GM12874 (cell line): ENCODE results near the gene SLX4.

ENCODE experiments used
- TF ChIP-seq, protein P1 (sequence below): IDR thresholded peaks from 2 replicates; pipeline ENCODE4 v1.5.1; 2011; ENCODE audit warnings: low read depth, mild to moderate bottlenecking, control low read depth, low read length, moderate library complexity; ENCODE audit not compliant: insufficient read depth

Gene SLX4

GRCh38 chr16:3566990-3567389, 44.4 kb downstream of the SLX4 start:
- TF ChIP-seq, protein P1, sequence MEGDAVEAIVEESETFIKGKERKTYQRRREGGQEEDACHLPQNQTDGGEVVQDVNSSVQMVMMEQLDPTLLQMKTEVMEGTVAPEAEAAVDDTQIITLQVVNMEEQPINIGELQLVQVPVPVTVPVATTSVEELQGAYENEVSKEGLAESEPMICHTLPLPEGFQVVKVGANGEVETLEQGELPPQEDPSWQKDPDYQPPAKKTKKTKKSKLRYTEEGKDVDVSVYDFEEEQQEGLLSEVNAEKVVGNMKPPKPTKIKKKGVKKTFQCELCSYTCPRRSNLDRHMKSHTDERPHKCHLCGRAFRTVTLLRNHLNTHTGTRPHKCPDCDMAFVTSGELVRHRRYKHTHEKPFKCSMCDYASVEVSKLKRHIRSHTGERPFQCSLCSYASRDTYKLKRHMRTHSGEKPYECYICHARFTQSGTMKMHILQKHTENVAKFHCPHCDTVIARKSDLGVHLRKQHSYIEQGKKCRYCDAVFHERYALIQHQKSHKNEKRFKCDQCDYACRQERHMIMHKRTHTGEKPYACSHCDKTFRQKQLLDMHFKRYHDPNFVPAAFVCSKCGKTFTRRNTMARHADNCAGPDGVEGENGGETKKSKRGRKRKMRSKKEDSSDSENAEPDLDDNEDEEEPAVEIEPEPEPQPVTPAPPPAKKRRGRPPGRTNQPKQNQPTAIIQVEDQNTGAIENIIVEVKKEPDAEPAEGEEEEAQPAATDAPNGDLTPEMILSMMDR: no peak

DNA sequence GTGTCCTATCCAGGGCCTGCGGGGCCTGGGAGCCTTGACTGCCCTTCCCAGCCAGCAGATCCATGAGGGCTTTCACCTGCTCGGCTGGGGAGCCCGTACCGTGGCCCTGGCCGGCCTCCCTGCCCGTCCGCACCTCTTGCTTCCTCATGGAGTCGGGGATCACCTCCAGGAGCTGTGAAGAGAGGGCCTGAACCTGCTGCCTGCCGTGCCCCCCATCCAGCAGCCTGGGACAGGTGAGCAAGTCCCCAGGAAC, 46.6 kb downstream of the SLX4 start:
- TF ChIP-seq, protein P1: no peak

- TF ChIP-seq, protein P1: no peak
Measured at GRCh38 chr16:3564130-3564888, 47.1 kb downstream of the SLX4 start.

DNA sequence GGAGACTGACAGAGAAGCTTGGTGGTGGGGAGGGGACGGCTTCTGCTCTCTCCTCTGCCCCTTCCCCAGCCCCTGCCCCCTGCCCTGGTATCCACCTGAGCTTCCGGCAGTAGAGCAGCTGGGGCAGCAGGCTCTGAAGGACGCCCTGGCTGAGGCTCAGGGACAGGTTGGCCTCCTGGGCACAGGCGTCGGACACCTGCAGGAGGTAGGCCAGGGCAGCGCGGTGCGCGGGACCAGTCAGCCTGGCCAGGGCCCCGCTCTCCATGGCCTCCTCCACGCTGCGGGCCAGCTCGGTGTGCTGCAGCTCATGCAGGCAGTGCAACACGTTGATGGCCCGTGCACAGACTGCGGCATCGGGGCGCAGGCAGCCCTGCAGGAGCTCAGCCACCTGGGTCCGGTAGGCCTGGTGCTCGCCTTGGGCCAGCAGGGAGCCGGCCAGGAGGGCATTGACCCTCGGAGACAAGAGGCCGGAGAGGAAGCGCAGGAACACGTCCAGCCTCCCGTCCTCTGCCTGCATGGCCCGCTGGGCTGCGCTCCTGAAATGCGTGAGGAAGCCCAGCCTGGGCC, 48.4 kb downstream of the SLX4 start:
- TF ChIP-seq, protein P1: no peak

- TF ChIP-seq, protein P1: no peak
Measured at GRCh38 chr16:3561626-3562025, 49.8 kb downstream of the SLX4 start.

GRCh38 chr16:3554351-3554928, 57.0 kb downstream of the SLX4 start:
- TF ChIP-seq, protein P1: no peak

- TF ChIP-seq, protein P1: no peak
Measured at GRCh38 chr16:3553138-3553923, 58.1 kb downstream of the SLX4 start.
